ENCODE measurements around the gene TMEM184A. TPM values are rescaled to one million over a fixed set of nuclear protein-coding genes. Genes with fewer than 3 reads are reported as not detected.

Gene TMEM184A
- polyA plus RNA-seq, 4 donors: 30.0 to 55.0 (median 44.3) TPM

- Histone ChIP-seq H3K27me3 (ENCODE audit: control insufficient read depth in 3 of 3, insufficient read depth in 3 of 3, low read length in 3 of 3) (no peaks in the 10 kb centered on the region), H3K36me3 (ENCODE audit: control insufficient read depth in 3 of 3, insufficient read depth in 2 of 3, low read depth in 1 of 3, low read length in 3 of 3) (peaks cover 0 to 17% (median 0%) of the 10 kb centered on the region in 3 donors), H3K4me1 (ENCODE audit: control insufficient read depth in 3 of 3, insufficient read depth in 2 of 3, low read depth in 1 of 3, low read length in 2 of 3) (peaks cover 0 to 42% (median under 1%) of the 10 kb centered on the region in 3 donors), H3K27ac (ENCODE audit: low read depth in 1 of 3, low read length in 2 of 3) (no peak overlapping the region), H3K9me3 (ENCODE audit: control insufficient read depth in 2 of 2, insufficient read depth in 1 of 2, low read depth in 1 of 2, low read length in 1 of 2) (no peaks in the 10 kb centered on the region), H3K4me3 (ENCODE audit: low read depth in 1 of 3, low read length in 3 of 3) (no peak overlapping the region)
- DNase-seq (no peak), FAIRE-seq (no peak)
- WGBS, 3 donors: 72 to 86% (median 79%) methylated on average over 21 to 28 of the region's 28 CpGs
Measured at GRCh38 chr7:1559626-1560590, 3.9 kb upstream of the TMEM184A start.

GRCh38 chr7:1558841-1559625 lies 3.0 kb upstream of the TMEM184A start:
- Histone ChIP-seq H3K36me3 (ENCODE audit: control insufficient read depth in 3 of 3, insufficient read depth in 2 of 3, low read depth in 1 of 3, low read length in 3 of 3) (peaks cover 0 to 19% (median 0%) of the 10 kb centered on the region in 3 donors), H3K27ac (ENCODE audit: low read depth in 1 of 3, low read length in 2 of 3) (no peak overlapping the region), H3K4me1 (ENCODE audit: control insufficient read depth in 3 of 3, insufficient read depth in 2 of 3, low read depth in 1 of 3, low read length in 2 of 3) (peaks cover 0 to 42% (median 0%) of the 10 kb centered on the region in 3 donors), H3K9me3 (ENCODE audit: control insufficient read depth in 2 of 2, insufficient read depth in 1 of 2, low read depth in 1 of 2, low read length in 1 of 2) (no peaks in the 10 kb centered on the region), H3K4me3 (ENCODE audit: low read depth in 1 of 3, low read length in 3 of 3) (no peak overlapping the region), H3K27me3 (ENCODE audit: control insufficient read depth in 3 of 3, insufficient read depth in 3 of 3, low read length in 3 of 3) (no peaks in the 10 kb centered on the region)
- WGBS, 3 donors: 78 to 89% (median 86%) methylated on average over 31 to 32 of the region's 32 CpGs
- no peak for DNase-seq
- no peak for FAIRE-seq

- H3K27me3 ChIP-seq (ENCODE audit: control insufficient read depth in 3 of 3, insufficient read depth in 3 of 3, low read length in 3 of 3): no peaks in the 10 kb centered on the region
- DNase-seq (peak in 1 of 2 donors; percentile 61), FAIRE-seq (no peak)
- H3K4me1 ChIP-seq (ENCODE audit: control insufficient read depth in 3 of 3, insufficient read depth in 2 of 3, low read depth in 1 of 3, low read length in 2 of 3): peaks cover 0 to 43% (median 0%) of the 10 kb centered on the region in 3 donors
- WGBS, 3 donors: 46 to 62% (median 58%) methylated on average over 22 to 24 of the region's 24 CpGs
- H3K9me3 ChIP-seq (ENCODE audit: control insufficient read depth in 2 of 2, insufficient read depth in 1 of 2, low read depth in 1 of 2, low read length in 1 of 2): no peaks in the 10 kb centered on the region
- H3K4me3 ChIP-seq (ENCODE audit: low read depth in 1 of 3, low read length in 3 of 3): no peak overlapping the region
- H3K27ac ChIP-seq (ENCODE audit: low read depth in 1 of 3, low read length in 2 of 3): no peak overlapping the region
- peaks cover 0 to 22% (median 0%) of the 10 kb centered on the region in 3 donors for H3K36me3 ChIP-seq (ENCODE audit: control insufficient read depth in 3 of 3, insufficient read depth in 2 of 3, low read depth in 1 of 3, low read length in 3 of 3)
Measured at GRCh38 chr7:1558181-1558811, 2.3 kb upstream of the TMEM184A start.

- Histone ChIP-seq H3K9me3 (ENCODE audit: control insufficient read depth in 2 of 2, insufficient read depth in 1 of 2, low read depth in 1 of 2, low read length in 1 of 2) (no peaks in the 10 kb centered on the region), H3K36me3 (ENCODE audit: control insufficient read depth in 3 of 3, insufficient read depth in 2 of 3, low read depth in 1 of 3, low read length in 3 of 3) (peaks cover 0 to 25% (median 0%) of the 10 kb centered on the region in 3 donors), H3K27ac (ENCODE audit: low read depth in 1 of 3, low read length in 2 of 3) (no peak overlapping the region), H3K27me3 (ENCODE audit: control insufficient read depth in 3 of 3, insufficient read depth in 3 of 3, low read length in 3 of 3) (no peaks in the 10 kb centered on the region), H3K4me3 (ENCODE audit: low read depth in 1 of 3, low read length in 3 of 3) (no peak overlapping the region), H3K4me1 (ENCODE audit: control insufficient read depth in 3 of 3, insufficient read depth in 2 of 3, low read depth in 1 of 3, low read length in 2 of 3) (peaks cover 0 to 43% (median 0%) of the 10 kb centered on the region in 3 donors)
- no peak for DNase-seq
- WGBS, 3 donors: 89 to 92% (median 90%) methylated on average over 10 of the region's 10 CpGs
- no peak for FAIRE-seq
Measured at GRCh38 chr7:1557771-1558170, 1.8 kb upstream of the TMEM184A start.

GRCh38 chr7:1557006-1557405 lies 1.0 kb upstream of the TMEM184A start:
- Histone ChIP-seq H3K4me1 (ENCODE audit: control insufficient read depth in 3 of 3, insufficient read depth in 2 of 3, low read depth in 1 of 3, low read length in 2 of 3) (peaks cover 0 to 43% (median 0%) of the 10 kb centered on the region in 3 donors), H3K27ac (ENCODE audit: low read depth in 1 of 3, low read length in 2 of 3) (peak overlapping the region in 1 of 3 donors; percentile 100), H3K9me3 (ENCODE audit: control insufficient read depth in 2 of 2, insufficient read depth in 1 of 2, low read depth in 1 of 2, low read length in 1 of 2) (no peaks in the 10 kb centered on the region), H3K27me3 (ENCODE audit: control insufficient read depth in 3 of 3, insufficient read depth in 3 of 3, low read length in 3 of 3) (no peaks in the 10 kb centered on the region), H3K36me3 (ENCODE audit: control insufficient read depth in 3 of 3, insufficient read depth in 2 of 3, low read depth in 1 of 3, low read length in 3 of 3) (peaks cover 0 to 31% (median 0%) of the 10 kb centered on the region in 3 donors), H3K4me3 (ENCODE audit: low read depth in 1 of 3, low read length in 3 of 3) (no peak overlapping the region)
- DNase-seq (no peak), FAIRE-seq (no peak)
- WGBS, 3 donors: 93 to 97% (median 95%) methylated on average over 7 of the region's 7 CpGs

- FAIRE-seq (no peak), DNase-seq (peak; percentile 95 to 96)
- 12 to 30% (median 18%) methylated on average over 29 to 35 of the region's 35 CpGs for WGBS, 3 donors
- H3K4me3 ChIP-seq (ENCODE audit: low read depth in 1 of 3, low read length in 3 of 3): peak overlapping the region in 2 of 3 donors; percentile 66 to 73
- H3K27me3 ChIP-seq (ENCODE audit: control insufficient read depth in 3 of 3, insufficient read depth in 3 of 3, low read length in 3 of 3): no peaks in the 10 kb centered on the region
- H3K36me3 ChIP-seq (ENCODE audit: control insufficient read depth in 3 of 3, insufficient read depth in 2 of 3, low read depth in 1 of 3, low read length in 3 of 3): peaks cover 0 to 48% (median 3%) of the 10 kb centered on the region in 3 donors
- H3K4me1 ChIP-seq (ENCODE audit: control insufficient read depth in 3 of 3, insufficient read depth in 2 of 3, low read depth in 1 of 3, low read length in 2 of 3): peaks cover 0 to 43% (median 0%) of the 10 kb centered on the region in 3 donors
- H3K27ac ChIP-seq (ENCODE audit: low read depth in 1 of 3, low read length in 2 of 3): peak overlapping the region; percentile 92 to 100 (median 99)
- H3K9me3 ChIP-seq (ENCODE audit: control insufficient read depth in 2 of 2, insufficient read depth in 1 of 2, low read depth in 1 of 2, low read length in 1 of 2): no peaks in the 10 kb centered on the region
Measured at GRCh38 chr7:1555046-1555812, 776 bp downstream of the TMEM184A start.

GRCh38 chr7:1554333-1555045 lies 1.5 kb downstream of the TMEM184A start:
- FAIRE-seq (no peak), DNase-seq (peak in 1 of 2 donors; percentile 66)
- H3K36me3 ChIP-seq (ENCODE audit: control insufficient read depth in 3 of 3, insufficient read depth in 2 of 3, low read depth in 1 of 3, low read length in 3 of 3): peaks cover 0 to 56% (median 5%) of the 10 kb centered on the region in 3 donors
- H3K27ac ChIP-seq (ENCODE audit: low read depth in 1 of 3, low read length in 2 of 3): peak overlapping the region; percentile 92 to 100 (median 99)
- no peaks in the 10 kb centered on the region for H3K27me3 ChIP-seq (ENCODE audit: control insufficient read depth in 3 of 3, insufficient read depth in 3 of 3, low read length in 3 of 3)
- 46 to 76% (median 58%) methylated on average over 16 to 20 of the region's 20 CpGs for WGBS, 3 donors
- peak overlapping the region in 2 of 3 donors; percentile 66 to 73 for H3K4me3 ChIP-seq (ENCODE audit: low read depth in 1 of 3, low read length in 3 of 3)
- H3K9me3 ChIP-seq (ENCODE audit: control insufficient read depth in 2 of 2, insufficient read depth in 1 of 2, low read depth in 1 of 2, low read length in 1 of 2): no peaks in the 10 kb centered on the region
- H3K4me1 ChIP-seq (ENCODE audit: control insufficient read depth in 3 of 3, insufficient read depth in 2 of 3, low read depth in 1 of 3, low read length in 2 of 3): peaks cover 0 to 43% (median 0%) of the 10 kb centered on the region in 3 donors

Data from small intestine (tissue), 7 donors.